CD14-positive monocyte (primary cell): ENCODE measurements around the gene ANKLE1. TPM values are rescaled to one million over a fixed set of nuclear protein-coding genes. Genes with fewer than 3 reads are reported as not detected.

Experiments used
- DNase-seq, 3 donors: peaks; one replicate each; pipeline ENCODE4 v3.0.0-alpha.2; 2011 to 2022
- H2AFZ ChIP-seq: 2 replicates; pipeline ENCODE4 v1.6.0; 2012; ENCODE audit warnings: mild to moderate bottlenecking, low read depth, low read length, inconsistent platforms; ENCODE audit not compliant: insufficient read depth, poor library complexity, severe bottlenecking
- H3K27ac ChIP-seq, 2 donors: 1 replicate in 1 of 2; 2 replicates in 1 of 2; pipeline ENCODE4 v1.5.1; 2012 to 2013; ENCODE audit warnings: low read length in 2 of 2, control low read depth in 1 of 2, inconsistent platforms in 1 of 2, low read depth in 1 of 2, mild to moderate bottlenecking in 1 of 2
- H3K27me3 ChIP-seq, 2 donors: one replicate each; pipeline versions ENCODE4 v1.6.0 to v1.6.1; 2011 to 2013; ENCODE audit warnings: low read length in 2 of 2; ENCODE audit not compliant: control insufficient read depth in 2 of 2, insufficient read depth in 2 of 2
- H3K36me3 ChIP-seq, 2 donors: replicated peaks in 1 of 2; 1 replicate in 1 of 2; 2 replicates in 1 of 2; pipeline versions ENCODE4 v1.5.1 to v1.6.1; 2012 to 2013; ENCODE audit warnings: low read length in 2 of 2, control low read depth in 1 of 2, inconsistent platforms in 1 of 2, mild to moderate bottlenecking in 1 of 2; ENCODE audit not compliant: insufficient read depth in 2 of 2, control insufficient read depth in 1 of 2
- H3K4me1 ChIP-seq, 2 donors: 1 replicate in 1 of 2; 2 replicates in 1 of 2; pipeline versions ENCODE4 v1.5.1 to v1.6.1; 2012 to 2013; ENCODE audit warnings: low read length in 2 of 2, control low read depth in 1 of 2, inconsistent platforms in 1 of 2, mild to moderate bottlenecking in 1 of 2, moderate library complexity in 1 of 2; ENCODE audit not compliant: insufficient read depth in 2 of 2, control insufficient read depth in 1 of 2
- H3K4me2 ChIP-seq: replicated peaks from 2 replicates; pipeline ENCODE3; 2012; ENCODE audit warnings: low read length, moderate library complexity, mild to moderate bottlenecking; ENCODE audit not compliant: poor library complexity, severe bottlenecking; ENCODE audit errors: extremely low read depth
- H3K4me3 ChIP-seq, 3 experiments: fragments of 200-600 bp in 1 of 3; sonication (generic) in 1 of 3; replicated peaks in 1 of 3; 1 replicate in 2 of 3; 2 replicates in 1 of 3; pipeline ENCODE4 v1.5.1; 2011 to 2013; ENCODE audit warnings: low read length in 3 of 3, mild to moderate bottlenecking in 3 of 3, control low read depth in 2 of 3, low read depth in 2 of 3, inconsistent platforms in 1 of 3, moderate library complexity in 1 of 3
- H3K79me2 ChIP-seq: 2 replicates; pipeline ENCODE4 v1.6.0; 2012; ENCODE audit warnings: mild to moderate bottlenecking, control low read depth, inconsistent platforms, low read length, moderate library complexity; ENCODE audit not compliant: insufficient read depth
- H3K9ac ChIP-seq: 2 replicates; pipeline ENCODE4 v1.6.0; 2017; ENCODE audit warnings: low read length, mild to moderate bottlenecking; ENCODE audit not compliant: insufficient read depth, poor library complexity, severe bottlenecking
- H3K9me3 ChIP-seq, 2 donors: replicated peaks in 1 of 2; 1 replicate in 1 of 2; 2 replicates in 1 of 2; pipeline versions ENCODE4 v1.5.1 to v1.6.1; 2012 to 2013; ENCODE audit warnings: low read length in 2 of 2, control low read depth in 1 of 2; ENCODE audit not compliant: control insufficient read depth in 1 of 2, insufficient read depth in 1 of 2
- H4K20me1 ChIP-seq: 2 replicates; pipeline ENCODE4 v1.6.0; 2012; ENCODE audit warnings: mild to moderate bottlenecking, low read length, control low read depth, moderate library complexity; ENCODE audit not compliant: insufficient read depth
- H3K27ac Mint-ChIP-seq, 7 donors: one replicate each; pipeline ENCODE4 v1.8.0; 2020; ENCODE audit warnings: mild to moderate bottlenecking in 7 of 7, mixed read lengths in 7 of 7, moderate library complexity in 6 of 7, inconsistent platforms in 2 of 7
- H3K27me3 Mint-ChIP-seq, 3 donors: one replicate each; pipeline ENCODE4 v1.8.0; 2021 to 2022; ENCODE audit warnings: low read depth in 3 of 3, mild to moderate bottlenecking in 3 of 3, mixed read lengths in 3 of 3, moderate library complexity in 3 of 3, inconsistent platforms in 1 of 3
- H3K36me3 Mint-ChIP-seq, 2 donors: one replicate each; pipeline ENCODE4 v1.8.0; 2020; ENCODE audit warnings: mixed read lengths in 2 of 2, inconsistent platforms in 1 of 2, mild to moderate bottlenecking in 1 of 2
- H3K4me1 Mint-ChIP-seq: one replicate; pipeline ENCODE4 v1.8.0; 2020; ENCODE audit warnings: mild to moderate bottlenecking, mixed read lengths
- H3K4me3 Mint-ChIP-seq, 2 donors: one replicate each; pipeline ENCODE4 v1.8.0; 2020; ENCODE audit warnings: mild to moderate bottlenecking in 2 of 2, mixed read lengths in 2 of 2, moderate library complexity in 1 of 2
- H3K9me3 Mint-ChIP-seq, 7 donors: one replicate each; pipeline ENCODE4 v1.8.0; 2020 to 2022; ENCODE audit warnings: mixed read lengths in 7 of 7, mild to moderate bottlenecking in 6 of 7, moderate library complexity in 6 of 7, inconsistent platforms in 2 of 7
- WGBS: methylation state at CpG from one replicate; pipeline ENCODE4 v1.1.5; 2013; ENCODE audit warnings: missing lambda C conversion rate; ENCODE audit not compliant: insufficient coverage; 5-methylcytosine and 5-hydroxymethylcytosine counted together
- intact Hi-C, 2 donors: fragments of 100-400 bp; cut with micrococcal nuclease; formaldehyde crosslinking; loops; one replicate each; pipeline versions ENCODE4 v1.15.0 to v1.15.1; 2023
- polyA plus RNA-seq, 3 donors: library from polyadenylated mRNA; depleted of rRNA in 1 of 3; unstranded in 2 of 3; stranded (reverse) in 1 of 3; fragments of 300-500 nt in 2 of 3; fragments of >200 nt in 1 of 3; fragmentation: Illumina TruSeq in 2 of 3; gene quantifications; 1 replicate in 2 of 3; 2 replicates in 1 of 3; pipeline ENCODE4 v1.2.3, GENCODE V29; 2012 to 2021
- TF ChIP-seq, protein P1 (sequence below): fragments of 200-600 bp; IDR thresholded peaks from one replicate; pipeline ENCODE4 v1.8.0; 2022; ENCODE audit warnings: antibody characterized with exemption, mild to moderate bottlenecking

Gene ANKLE1
- polyA plus RNA-seq, 3 donors: 1.3 to 8.5 (median 2.2) TPM

DNA sequence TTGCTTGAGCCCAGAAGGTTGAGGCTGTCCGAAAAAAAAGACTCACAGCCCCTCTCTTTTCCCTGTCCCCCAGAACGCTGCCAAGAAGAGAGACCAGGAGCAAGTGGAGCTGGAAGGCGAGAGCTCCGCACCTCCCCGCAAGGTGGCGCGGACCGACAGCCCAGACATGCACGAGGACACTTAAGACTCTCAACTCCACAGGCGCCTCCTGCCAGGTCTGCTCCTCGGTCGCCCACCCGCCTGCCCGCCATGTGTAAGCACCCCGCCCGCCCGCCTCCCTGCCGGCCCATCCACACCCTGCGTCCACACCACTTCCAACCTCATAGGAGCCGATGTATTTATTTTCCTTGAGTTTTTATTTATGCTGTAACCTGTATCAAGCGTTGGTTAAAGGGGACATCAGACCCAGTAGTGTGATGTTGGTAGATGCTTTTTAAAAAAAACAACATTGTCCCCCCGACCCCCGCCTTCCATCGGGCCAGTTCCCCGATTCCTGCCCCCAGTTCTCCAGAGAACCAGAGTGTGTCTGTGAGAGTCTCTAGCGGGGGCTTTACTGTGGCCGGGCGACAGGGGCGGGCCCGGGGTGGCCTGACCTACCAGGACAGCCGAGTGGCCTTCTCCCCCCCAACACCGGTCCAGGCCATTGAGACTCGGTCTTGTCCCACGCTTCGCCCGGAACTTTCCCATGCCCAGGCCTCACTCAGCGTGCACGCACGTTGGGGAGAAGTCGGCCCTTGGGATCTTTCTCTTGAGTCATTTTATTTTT, 38.0 kb downstream of the ANKLE1 start:
- Mint-ChIP-seq H3K4me1 (peaks cover 18% of the 10 kb centered on the region), H3K27me3 (peaks cover 4 to 16% (median 10%) of the 10 kb centered on the region in 3 donors)
- peaks cover 47 to 50% of the 10 kb centered on the region in 2 donors for H3K36me3 ChIP-seq

DNA sequence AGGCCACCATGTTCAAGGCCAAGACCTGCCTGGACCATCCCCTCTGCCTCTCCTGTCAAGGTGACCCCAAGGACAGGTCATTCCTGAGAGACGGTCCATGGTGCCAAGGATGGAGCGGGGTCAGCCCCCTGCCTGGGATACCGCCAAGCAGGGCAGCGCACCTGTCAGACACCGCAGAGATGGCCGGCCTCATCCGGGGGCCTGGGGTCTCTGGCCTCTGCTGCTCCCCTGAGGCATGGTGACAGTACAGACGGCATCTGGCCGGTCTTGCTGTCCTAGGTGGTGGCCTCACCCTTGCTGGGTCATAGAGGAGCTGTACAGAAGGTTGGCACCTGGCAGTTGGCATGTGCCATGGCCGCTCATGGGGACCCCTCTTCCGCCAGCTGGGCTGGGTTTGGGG, 38.7 kb downstream of the ANKLE1 start:
- H3K27me3 Mint-ChIP-seq: peaks cover 4 to 18% (median 10%) of the 10 kb centered on the region in 3 donors
- H3K9me3 Mint-ChIP-seq: peaks cover 0 to 2% (median 0%) of the 10 kb centered on the region in 7 donors
- no peaks in the 10 kb centered on the region for H3K79me2 ChIP-seq
- H3K4me2 ChIP-seq: no peak overlapping the region
- peaks cover 48 to 50% of the 10 kb centered on the region in 2 donors for H3K36me3 ChIP-seq
- no peak overlapping the region for H3K27ac Mint-ChIP-seq
- intact Hi-C loops: no loop called here
- no peak overlapping the region for H3K27ac ChIP-seq
- H3K4me1 Mint-ChIP-seq: peaks cover 18% of the 10 kb centered on the region
- peaks cover 0 to 2% of the 10 kb centered on the region in 2 donors for H3K27me3 ChIP-seq
- no peak for DNase-seq
- H3K36me3 Mint-ChIP-seq: peaks cover 41 to 78% of the 10 kb centered on the region in 2 donors
- no peak overlapping the region for H3K4me3 ChIP-seq
- H4K20me1 ChIP-seq: peaks cover 28% of the 10 kb centered on the region
- WGBS: 83% methylated on average over 10 of the region's 11 CpGs
- H3K4me1 ChIP-seq: peaks cover 12 to 18% of the 10 kb centered on the region in 2 donors
- no peak overlapping the region for H3K4me3 Mint-ChIP-seq
- H3K9ac ChIP-seq: no peak overlapping the region
- TF ChIP-seq, protein P1, sequence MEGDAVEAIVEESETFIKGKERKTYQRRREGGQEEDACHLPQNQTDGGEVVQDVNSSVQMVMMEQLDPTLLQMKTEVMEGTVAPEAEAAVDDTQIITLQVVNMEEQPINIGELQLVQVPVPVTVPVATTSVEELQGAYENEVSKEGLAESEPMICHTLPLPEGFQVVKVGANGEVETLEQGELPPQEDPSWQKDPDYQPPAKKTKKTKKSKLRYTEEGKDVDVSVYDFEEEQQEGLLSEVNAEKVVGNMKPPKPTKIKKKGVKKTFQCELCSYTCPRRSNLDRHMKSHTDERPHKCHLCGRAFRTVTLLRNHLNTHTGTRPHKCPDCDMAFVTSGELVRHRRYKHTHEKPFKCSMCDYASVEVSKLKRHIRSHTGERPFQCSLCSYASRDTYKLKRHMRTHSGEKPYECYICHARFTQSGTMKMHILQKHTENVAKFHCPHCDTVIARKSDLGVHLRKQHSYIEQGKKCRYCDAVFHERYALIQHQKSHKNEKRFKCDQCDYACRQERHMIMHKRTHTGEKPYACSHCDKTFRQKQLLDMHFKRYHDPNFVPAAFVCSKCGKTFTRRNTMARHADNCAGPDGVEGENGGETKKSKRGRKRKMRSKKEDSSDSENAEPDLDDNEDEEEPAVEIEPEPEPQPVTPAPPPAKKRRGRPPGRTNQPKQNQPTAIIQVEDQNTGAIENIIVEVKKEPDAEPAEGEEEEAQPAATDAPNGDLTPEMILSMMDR: no peak
- no peaks in the 10 kb centered on the region for H3K9me3 ChIP-seq
- no peak overlapping the region for H2AFZ ChIP-seq

More for the DNA sequence above, 38.0 kb downstream of the ANKLE1 start:
- Histone ChIP-seq H4K20me1 (peaks cover 30% of the 10 kb centered on the region), H3K4me2 (no peak overlapping the region), H3K4me1 (peaks cover 12 to 18% of the 10 kb centered on the region in 2 donors), H3K9me3 (no peaks in the 10 kb centered on the region), H3K9ac (no peak overlapping the region), H3K4me3 (no peak overlapping the region), H3K27me3 (peaks cover 0 to 2% of the 10 kb centered on the region in 2 donors), H2AFZ (no peak overlapping the region), H3K27ac (no peak overlapping the region), H3K79me2 (no peaks in the 10 kb centered on the region)
- Mint-ChIP-seq H3K9me3 (peaks cover 0 to 2% (median 0%) of the 10 kb centered on the region in 7 donors), H3K4me3 (no peak overlapping the region), H3K36me3 (peaks cover 40 to 76% of the 10 kb centered on the region in 2 donors), H3K27ac (peak overlapping the region in 1 of 7 donors; percentile 25)
- 94% methylated on average over 25 of the region's 40 CpGs for WGBS
- no peak for DNase-seq
- intact Hi-C loops: no loop called here
- TF ChIP-seq, protein P1: no peak
